ENCODE results near the gene INPP5E.
A peak's percentile ranks its signal among the peaks of the same experiment; 100 is the strongest.
"Not testable (repeated sequence)": the region's sequence is repeated elsewhere in the genome, so short reads cannot be mapped to it uniquely, and the experiment has no call there.

INPP5E gene

DNA sequence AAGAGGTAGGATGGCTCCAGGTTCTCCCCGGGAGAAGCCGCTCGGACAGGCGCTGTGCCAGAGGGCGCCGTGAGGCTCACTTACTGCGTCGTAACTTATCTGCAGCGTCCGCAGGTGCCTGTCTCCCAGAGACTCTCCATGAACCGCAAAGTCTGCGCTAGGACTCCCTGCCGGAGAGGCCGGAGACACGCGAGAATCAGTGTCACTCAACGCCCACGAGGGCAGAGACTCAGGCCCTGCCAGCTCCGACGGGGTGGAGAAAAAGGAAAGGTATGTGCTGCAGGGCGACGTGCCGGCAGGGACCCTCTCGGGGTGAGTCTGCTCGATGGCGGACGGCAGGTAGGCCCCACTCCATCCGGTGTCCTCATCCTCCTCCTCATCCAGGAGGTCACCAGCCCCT is 32.6 kb downstream of the INPP5E start:
- FAIRE-seq; DNase-seq (ENCODE audit: low spot score): not testable (repeated sequence)

DNA sequence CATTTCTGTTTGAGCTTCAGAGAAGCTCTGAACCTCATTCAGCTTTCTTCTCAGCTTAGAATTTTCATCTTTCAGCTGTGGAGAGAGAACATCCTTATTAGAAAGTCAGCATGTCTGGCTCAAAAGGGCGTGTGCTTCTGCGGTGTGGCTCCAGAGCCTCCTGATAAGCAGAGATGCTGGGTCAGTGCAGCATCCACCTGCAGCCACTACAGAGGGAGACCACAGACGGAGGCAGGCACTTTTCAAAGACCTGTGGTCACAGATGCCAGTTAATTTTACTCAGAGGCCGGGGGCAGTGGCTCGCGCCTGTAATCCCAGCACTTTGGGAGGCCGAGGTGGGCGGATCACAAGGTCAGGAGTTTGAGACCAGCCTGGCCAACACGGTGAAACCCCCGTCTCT is 33.7 kb downstream of the INPP5E start:
- not testable (repeated sequence) for DNase-seq (ENCODE audit: low spot score); FAIRE-seq

DNA sequence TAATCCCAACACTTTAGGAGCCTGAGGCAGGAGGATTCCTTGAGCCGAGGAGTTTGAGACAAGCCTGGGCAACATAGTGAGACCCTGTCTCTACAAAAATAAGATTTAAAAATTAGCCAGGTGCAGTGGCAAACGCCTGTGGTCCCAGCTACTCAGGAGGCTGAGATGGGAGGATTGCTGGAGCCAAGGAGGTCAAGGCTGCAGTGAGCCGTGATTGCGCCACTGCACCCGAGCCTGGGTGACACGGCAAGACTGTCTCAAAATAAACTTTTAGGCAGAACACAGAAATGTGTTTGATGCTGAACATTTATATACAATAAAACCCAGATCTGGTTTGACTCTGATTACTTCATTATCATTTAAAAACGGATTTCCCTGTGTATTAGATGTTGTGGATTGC is 34.2 kb downstream of the INPP5E start:
- no peak for FAIRE-seq

DNA sequence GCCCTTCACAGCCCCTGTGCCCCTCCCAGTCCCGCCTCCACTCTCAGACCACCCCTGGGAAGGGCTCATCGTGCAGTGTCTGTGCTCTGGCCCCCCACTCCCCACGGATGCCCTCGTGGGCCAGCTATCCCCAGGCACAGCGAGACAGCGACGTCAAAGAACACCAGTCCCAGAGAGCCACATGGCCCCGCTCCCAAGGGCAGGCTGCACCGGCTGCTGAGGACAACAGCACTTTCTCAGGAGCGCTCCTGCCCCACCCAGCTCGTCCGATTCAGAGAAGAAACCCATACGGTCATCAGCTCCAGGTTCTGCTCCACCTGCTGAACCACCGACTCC is 34.9 kb downstream of the INPP5E start:
- DNase-seq (ENCODE audit: low spot score) (no peak), FAIRE-seq (no peak)

More for the DNA sequence above, 34.2 kb downstream of the INPP5E start:
- DNase-seq (ENCODE audit: low spot score), result no peak

DNA sequence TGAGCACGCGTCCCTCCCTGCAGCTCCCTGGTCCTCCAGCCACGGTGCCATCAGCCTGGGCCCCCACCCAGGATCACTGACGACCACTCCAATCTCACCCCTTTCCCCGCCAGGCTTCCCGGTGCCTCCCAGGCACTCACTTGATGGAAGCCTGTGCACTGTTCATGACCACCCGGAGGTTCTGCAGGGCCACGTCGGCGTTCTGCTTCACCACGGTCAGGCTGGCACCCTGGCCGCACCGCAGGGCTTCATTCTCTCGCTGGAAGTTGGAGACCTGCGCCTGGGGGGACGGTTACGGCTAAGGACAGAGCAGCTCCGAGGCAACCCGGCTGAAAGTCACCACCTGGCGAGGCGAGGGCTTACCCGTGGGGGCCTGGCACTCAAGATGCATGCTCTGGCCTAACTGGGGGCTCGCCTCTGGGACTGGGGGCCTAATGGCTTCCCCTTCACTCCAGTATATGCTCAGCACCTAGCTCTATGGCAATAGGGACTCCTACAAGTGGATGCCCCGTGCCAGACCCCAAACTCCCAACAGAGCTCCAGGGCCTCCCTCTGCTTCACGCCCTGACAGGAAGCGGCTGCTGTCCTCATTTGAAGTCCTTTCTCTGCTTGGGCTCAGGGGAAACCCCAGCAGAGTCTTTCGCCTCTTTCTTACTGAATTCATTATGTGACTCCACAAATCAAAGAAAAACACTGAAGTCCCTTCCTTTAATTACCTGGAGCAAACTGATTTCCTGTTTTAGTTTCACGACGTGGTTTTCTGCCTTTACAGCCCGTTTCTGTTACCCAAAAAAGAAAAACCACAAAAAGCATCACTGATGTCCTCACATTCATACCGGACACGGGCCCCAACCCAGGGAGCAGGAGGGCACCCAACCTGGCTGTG is 35.5 kb downstream of the INPP5E start:
- FAIRE-seq, result no peak

DNA sequence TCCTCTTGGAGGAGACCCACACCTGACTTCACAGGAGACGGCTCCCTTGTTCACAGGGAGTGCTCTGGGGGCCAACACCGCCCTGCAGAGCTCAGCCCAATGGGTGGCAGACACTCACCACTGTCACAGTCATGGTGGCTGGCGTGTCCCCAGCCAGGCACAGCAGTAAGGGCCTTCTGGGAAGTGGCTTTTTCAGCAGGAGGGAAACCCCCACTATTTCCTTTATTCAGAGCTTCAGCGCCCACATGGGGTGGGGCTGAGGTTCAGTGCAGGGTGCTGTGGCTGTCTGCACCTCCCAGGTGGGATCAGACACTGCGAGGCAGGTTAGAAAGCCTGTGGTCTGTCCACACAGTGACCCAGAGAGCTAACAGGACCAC is 36.1 kb downstream of the INPP5E start:
- FAIRE-seq, result no peak

More for the DNA sequence above, 35.5 kb downstream of the INPP5E start:
- DNase-seq (ENCODE audit: low spot score), result no peak

DNA sequence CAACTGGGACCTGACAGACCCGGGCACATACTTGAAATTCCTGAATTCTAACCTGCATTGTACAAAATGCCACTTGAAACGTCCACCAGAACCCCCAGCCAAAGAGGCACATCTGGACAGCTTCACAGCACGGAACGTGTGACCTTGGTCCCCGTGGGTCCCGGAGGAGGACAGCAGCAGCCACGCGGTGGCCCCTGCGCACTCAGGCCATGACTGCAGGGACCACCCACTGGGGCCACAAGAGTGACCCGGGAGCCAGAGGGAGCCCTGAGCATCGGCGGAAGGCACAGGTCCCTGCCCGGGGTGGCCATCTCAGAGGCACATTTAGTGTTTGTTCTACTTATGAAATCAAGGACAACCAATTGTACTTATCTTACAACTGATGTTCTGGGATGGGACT is 37.6 kb downstream of the INPP5E start:
- no peak for DNase-seq (ENCODE audit: low spot score)
- FAIRE-seq, result no peak

More for the DNA sequence above, 36.1 kb downstream of the INPP5E start:
- DNase-seq (ENCODE audit: low spot score), result no peak

DNA sequence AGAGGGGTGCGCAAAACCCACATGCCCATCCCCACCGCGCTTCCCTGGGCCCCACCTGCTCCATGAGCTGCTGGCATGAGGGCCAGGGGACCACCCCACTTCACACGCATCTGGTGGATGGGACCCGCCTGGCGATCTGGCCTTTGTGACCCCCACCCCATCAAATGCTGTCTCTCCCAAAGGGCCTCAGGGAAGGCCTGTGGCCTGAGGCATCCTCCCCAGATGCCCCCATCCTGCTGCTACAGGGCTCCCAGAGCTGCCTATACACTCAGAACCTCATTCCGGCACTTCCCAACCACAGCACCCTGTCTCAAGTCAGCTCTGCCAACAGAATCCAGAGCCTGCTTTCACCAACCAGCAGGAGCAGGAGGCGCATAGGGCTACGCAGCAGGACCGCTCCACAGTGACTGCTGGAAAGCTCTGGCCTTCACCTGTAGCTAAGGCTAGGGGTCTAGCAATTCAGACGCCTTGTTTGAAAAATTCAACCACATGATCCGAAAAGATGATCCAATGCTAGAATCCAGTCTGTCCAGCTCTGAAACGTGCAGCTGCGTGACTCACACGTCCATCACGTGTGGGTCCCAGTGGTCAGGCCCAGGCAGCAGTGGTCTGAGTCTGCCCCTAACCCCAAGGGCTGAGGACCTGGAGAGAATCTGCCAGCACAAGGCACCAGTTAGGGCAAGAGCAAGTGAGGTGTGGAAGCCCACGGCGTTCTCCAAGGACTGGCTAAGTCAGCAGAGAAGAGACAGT is 38.3 kb downstream of the INPP5E start:
- no peak for DNase-seq (ENCODE audit: low spot score)
- FAIRE-seq, result no peak

DNA sequence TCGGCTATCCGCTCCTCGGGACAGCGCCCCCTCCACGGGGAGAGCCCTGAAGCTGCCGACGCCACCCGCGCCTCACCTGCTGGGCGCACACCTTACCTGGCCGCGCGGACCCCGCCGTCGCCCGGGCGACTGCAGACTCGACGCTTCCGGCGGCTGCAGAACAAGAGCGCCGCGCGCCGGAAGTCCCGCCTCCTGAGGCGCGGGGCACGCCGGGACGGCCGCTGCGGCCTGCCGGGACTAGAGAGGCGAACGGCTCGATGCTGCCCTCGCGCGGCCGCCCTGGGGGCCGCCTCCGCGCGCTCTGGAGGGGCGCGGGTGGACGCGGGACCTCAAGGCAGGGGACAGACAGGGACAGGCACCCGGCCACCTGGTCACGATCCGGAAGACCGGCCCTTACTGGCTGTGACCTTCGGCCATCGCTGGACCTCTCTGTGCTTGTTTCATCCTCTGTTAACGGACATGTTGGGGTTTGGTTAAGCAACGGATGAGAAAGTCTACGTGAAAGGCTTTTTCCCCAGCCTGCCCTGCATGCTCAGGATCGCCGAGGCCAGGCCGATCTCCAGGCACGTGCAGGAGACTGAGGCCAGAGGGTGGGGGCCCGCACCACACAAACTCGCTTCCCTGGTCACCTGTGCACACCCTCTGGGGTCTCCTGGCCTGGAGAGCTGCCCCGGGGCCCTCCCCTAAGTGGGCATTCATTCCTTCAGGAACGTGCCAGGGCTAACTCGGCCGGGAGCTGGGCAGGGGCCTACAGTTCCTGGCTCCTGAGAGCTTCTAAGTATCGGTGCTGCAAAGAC is 39.4 kb downstream of the INPP5E start, which contains the start of gene SNAPC4:
SNAPC4 (minus strand) TSS at position 133 of the 797 bp plus-strand sequence. CDS start 1,742 bp downstream, outside the sequence.
- peak; percentile 98 for DNase-seq (ENCODE audit: low spot score)
- FAIRE-seq, result peak; percentile 88

DNA sequence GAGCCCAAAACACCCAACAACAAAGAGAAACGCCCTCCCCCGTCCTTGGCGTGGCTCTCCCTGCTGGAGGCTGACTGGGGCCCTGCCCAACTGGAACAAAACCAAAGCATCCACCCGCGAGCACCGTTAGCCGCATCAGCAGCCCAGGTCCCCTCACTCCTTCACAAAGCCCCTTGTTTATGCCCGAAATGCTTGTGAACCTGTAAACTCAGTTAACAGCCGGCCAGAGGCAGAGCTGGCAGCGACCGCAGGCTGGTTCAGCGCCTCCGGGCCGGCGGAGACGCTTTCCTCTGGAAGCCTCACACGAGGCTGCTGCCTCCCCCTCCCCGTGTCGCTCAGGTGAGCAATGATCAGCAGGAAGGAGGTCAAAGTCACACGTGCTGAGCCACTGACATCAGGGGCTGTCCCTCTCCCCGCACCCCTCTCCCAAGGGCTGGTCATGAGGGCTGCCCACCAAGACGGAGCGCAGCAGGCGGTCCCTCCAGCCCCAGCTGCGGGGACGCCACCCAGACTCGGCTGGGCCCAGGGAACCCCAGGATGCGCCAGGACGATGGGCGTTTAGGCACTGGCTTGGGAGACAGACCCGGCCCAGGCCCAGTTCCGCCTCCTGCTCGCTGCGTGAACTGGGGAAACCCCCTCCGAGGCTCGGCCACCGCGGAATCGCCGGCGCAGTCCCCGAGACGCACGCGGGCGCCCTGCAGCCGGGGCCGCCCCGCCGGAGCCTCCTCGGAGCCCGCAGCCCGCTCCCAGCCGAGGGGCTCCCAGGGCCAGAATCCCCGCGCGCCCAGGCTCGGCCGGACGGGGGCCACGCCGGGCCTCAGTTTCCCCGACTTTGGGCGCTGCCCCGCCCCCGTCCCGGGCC is 40.2 kb downstream of the INPP5E start:
- FAIRE-seq (no peak), DNase-seq (ENCODE audit: low spot score) (peak; percentile 17)

DNA sequence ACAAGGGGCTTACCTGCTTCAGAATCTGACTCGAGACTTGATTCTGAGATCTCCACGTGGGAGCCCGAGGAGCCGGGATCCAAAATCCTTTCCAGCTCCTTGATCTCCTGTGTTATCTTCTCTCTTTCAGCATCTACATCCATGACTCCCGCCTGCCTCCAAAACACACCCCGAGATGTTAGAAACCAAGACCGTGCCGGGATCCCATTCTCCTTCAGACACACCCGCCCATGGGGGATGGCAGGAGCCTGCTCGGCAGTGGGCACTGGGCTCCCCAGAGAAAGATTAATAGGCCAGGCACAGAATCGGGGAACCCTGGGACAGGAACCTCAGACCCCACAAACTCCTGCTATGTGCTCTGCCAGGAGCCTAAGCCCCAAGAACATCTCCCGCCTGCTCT is 41.4 kb downstream of the INPP5E start:
- no peak for FAIRE-seq

DNA sequence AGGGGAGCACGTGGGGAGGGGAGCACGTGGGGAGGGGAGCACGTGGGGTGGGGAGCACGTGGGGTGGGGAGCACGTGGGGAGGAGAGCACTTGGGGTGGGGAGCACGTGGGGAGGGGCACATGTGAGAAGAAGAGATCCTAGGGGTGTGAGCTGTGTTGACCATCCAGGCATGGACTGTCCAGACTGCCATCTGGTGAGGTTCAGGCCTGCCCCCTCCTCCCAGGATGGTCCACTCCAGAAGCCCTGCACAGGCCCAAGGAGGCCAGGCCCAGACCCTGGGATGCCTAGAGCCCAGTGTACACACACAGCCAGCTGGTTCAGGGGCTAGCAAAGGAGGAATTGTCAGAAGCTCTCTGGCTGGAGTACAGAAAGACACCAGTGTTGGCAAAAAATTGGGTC is 42.0 kb downstream of the INPP5E start:
- no peak for DNase-seq (ENCODE audit: low spot score)
- no peak for FAIRE-seq

More for the DNA sequence above, 41.4 kb downstream of the INPP5E start:
- DNase-seq (ENCODE audit: low spot score), result no peak

DNA sequence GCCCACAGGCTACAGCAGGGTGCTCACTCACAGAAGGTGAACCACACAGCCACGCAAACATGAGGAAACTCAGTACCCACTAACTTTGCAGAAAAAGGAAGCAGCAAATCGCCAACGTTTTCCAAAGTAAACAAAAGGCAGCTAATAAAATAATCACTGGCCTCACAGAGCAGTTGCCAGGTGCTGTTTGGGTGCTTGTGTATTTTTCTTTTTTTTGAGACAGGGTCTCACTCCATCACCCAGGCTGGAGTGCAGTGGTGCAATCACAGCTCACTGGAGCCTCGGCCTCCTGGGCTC is 43.5 kb downstream of the INPP5E start:
- DNase-seq (ENCODE audit: low spot score) (no peak), FAIRE-seq (no peak)

DNA sequence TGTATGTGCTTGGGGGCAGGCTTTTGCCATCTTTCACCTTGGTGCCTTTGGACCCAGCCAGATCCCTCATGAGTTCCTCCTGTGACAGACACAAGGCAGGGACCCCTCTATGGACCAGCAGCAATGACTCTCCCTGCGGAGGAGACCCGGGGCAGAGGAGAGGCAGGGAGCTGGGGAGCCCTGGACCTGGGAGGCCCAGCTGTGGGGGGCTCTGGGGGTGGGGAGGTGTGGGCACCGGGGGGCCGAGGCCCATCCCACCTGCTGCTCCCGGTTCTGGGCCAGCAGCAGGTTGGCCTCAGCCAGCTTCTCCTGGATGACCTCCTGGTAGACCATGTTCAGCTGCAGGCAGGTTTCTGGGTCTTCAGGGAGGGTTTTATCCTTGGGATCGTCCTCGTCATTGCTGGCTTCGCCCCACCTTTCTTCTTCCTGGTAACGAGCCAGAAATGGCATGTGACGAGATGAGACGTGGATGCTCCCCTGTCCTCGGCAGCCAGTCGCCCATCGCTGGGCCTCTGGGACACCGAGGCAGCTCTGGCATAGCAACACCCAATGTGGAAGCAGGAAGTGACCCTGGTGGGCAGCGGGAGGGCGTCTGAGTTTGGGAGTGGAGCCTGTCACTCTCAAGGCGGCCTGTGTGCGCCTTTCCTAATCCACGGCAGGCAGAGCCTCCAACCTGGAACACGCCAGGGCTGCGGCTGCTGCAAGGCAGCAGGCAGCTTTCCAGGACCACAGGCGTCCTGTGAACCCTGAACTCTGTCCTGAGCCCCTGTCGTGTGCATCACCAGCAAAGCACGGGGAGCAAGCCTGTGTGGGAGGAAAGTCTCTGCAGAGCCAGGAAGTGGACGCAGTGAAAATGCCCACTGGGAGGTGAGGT is 44.1 kb downstream of the INPP5E start:
- DNase-seq (ENCODE audit: low spot score) (no peak), FAIRE-seq (no peak)

DNA sequence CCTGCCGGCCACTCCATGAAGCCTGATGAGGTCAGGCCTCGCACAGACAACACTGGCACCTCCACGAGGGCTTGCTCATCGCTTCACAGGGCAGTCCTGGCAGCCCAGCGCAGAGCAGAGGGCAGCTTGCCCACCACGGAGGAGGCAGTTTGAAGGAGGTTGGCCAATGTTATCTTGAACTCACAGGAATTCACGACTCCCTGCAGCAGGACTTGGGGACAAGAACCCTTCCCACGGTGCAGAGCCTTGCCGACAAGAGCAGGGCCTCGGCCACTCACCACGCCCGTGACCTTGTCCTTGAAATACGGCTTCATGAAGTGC is 44.7 kb downstream of the INPP5E start:
- no peak for FAIRE-seq
- no peak for DNase-seq (ENCODE audit: low spot score)

DNA sequence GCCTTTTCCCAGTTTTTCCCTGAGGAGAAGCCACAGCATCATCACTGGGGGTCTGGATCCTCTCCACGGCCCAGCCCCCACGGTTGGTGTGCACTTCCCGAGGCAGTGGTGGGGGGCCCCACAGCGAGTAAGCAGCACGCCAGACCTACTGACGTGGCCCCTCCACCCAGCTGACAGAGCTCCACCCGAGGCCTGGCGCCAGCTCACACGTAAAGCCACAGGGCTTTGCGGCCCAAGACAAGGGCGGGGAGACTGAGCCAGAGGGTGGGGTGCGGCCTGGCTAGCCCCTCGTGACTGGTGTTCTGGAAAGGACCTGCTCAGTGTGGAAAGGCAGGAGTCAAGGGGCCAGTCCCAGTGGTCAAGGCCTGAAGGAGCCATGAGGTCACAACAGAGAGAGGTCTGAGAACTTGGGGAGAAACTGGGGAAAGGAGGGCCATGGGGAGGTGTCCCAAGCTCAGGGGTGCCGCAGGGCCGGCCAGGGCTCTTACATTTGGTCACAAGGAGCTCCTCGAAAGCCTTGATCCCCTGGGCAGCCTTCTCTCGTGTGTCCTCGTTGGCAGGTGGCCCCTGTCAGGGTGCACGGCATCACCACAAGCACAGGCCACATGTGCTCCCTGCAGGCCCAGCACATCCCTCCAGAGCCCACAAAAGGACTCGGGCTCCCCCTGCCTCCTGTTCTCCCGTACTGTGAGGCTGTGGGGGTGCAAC is 45.2 kb downstream of the INPP5E start:
- DNase-seq (ENCODE audit: low spot score) (no peak), FAIRE-seq (no peak)

DNA sequence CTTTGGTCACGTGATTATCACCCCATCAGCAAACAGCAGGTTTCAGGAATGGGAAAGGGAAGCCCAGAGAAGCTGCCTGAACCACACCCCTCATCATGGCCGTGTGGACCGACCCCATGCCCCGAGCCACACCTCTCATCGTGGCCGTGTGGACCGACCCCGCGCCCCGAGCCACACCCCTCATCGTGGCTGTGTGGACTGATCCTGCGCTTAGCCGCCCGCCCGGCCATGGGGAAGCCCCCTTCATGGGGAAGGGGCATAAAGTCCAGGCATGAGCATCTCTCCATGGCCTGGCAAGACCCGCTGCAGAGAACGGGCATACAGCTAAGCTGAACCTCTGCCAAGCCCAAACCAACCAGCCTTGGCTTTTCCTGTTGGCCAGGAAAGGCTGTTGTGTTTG is 46.1 kb downstream of the INPP5E start:
- FAIRE-seq, result no peak
- DNase-seq (ENCODE audit: low spot score), result no peak

DNA sequence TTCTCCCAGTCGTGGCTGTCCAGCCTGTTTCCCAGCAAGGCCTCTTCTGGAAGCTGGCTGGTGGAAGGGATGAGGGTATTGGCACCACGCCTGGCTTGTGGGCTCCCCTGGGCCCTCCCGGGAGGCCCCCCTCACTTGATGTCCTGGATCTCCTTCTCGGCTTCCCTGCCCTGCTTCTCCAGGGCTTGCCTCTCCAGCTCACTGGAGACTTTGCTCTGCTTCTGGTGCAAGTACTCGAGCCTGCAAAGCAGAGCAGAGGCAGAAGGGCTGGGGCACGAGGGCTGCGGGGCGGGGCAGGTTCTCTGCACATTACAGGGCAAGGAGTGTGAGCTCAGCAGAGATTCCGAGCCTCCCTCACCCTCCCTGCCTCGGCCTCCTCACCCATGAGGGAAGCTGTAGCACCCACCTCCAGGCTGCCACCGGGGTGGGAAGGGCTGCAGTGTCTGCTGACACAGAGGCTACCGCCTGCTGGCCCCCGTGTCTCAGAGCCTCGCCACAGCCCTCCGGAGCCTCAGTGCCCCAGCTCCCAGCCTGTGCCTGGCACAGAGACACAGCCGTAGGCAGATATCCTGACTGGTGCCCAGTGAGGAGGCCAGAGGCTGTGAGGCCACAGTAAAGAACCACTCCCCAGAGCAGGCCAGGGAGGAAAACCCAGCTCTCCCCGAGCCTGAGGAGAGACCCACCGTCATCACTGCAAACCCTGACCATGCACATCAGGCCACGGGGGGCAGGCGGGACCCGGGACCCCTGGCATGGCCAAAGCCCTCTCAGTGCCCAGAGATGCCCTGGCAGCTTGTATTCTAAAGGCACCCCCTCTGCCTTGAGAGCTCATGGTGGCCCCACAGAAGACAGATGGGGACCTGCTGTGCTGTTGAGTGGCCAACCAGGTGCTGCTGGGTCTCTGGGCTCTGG is 46.9 kb downstream of the INPP5E start:
- DNase-seq (ENCODE audit: low spot score) (no peak), FAIRE-seq (no peak)

Data from urothelium cell line (cell line).